Activated T-cell treated with anti-CD3 and anti-CD28 coated beads, Interleukin-2, amount 50 U/mL, for 72 hours (primary cell): ENCODE results near the gene GPR161. TPM values are rescaled to one million over a fixed set of nuclear protein-coding genes. Genes with fewer than 3 reads are reported as not detected.

Experiments
- ATAC-seq, 2 donors: fragments of 150-1000 bp; cut with Tn5 transposase; replicated peaks in 1 of 2; 2 replicates each; pipeline ENCODE4 v1.10.0; 2021; ENCODE audit warnings: moderate library complexity in 2 of 2, mild to moderate bottlenecking in 1 of 2
- DNase-seq, 2 donors: peaks; one replicate each; pipeline ENCODE4 v3.0.0; 2021 to 2022; ENCODE audit warnings: mixed read lengths in 1 of 2
- H3K27ac Mint-ChIP-seq: one replicate; pipeline ENCODE4 v1.8.0; 2022; ENCODE audit warnings: mild to moderate bottlenecking, moderate library complexity, mixed read lengths
- H3K27me3 Mint-ChIP-seq: one replicate; pipeline ENCODE4 v1.8.0; 2022; ENCODE audit warnings: low read depth, mixed read lengths
- H3K36me3 Mint-ChIP-seq, 2 donors: one replicate each; pipeline ENCODE4 v1.8.0; 2022; ENCODE audit warnings: mixed read lengths in 2 of 2, mild to moderate bottlenecking in 1 of 2; ENCODE audit not compliant: insufficient read depth in 2 of 2
- H3K4me1 Mint-ChIP-seq: one replicate; pipeline ENCODE4 v1.8.0; 2022; ENCODE audit warnings: low read depth, mixed read lengths
- H3K4me3 Mint-ChIP-seq, 2 donors: one replicate each; pipeline ENCODE4 v1.8.0; 2022; ENCODE audit warnings: mild to moderate bottlenecking in 2 of 2, mixed read lengths in 2 of 2, moderate library complexity in 2 of 2
- H3K9me3 Mint-ChIP-seq, 2 donors: one replicate each; pipeline ENCODE4 v1.8.0; 2022; ENCODE audit warnings: mixed read lengths in 2 of 2
- total RNA-seq, 2 donors: library from RNA; stranded (reverse); gene quantifications; one replicate each; pipeline ENCODE4 v1.2.3, GENCODE V29; 2022

GPR161 gene
- total RNA-seq, 2 donors from 2014 or later: 1.4 to 4.5 TPM

GRCh38 chr1:168086438-168086837 lies 50.3 kb downstream of the GPR161 start:
- peaks cover 14% of the 10 kb centered on the region for H3K4me1 Mint-ChIP-seq
- H3K27ac Mint-ChIP-seq: no peak overlapping the region
- H3K4me3 Mint-ChIP-seq: no peak overlapping the region
- H3K36me3 Mint-ChIP-seq: no peaks in the 10 kb centered on the region
- no peak for DNase-seq
- no peaks in the 10 kb centered on the region for H3K27me3 Mint-ChIP-seq
- no peak for ATAC-seq
- no peaks in the 10 kb centered on the region for H3K9me3 Mint-ChIP-seq

GRCh38 chr1:168085401-168085872 lies 51.3 kb downstream of the GPR161 start:
- Mint-ChIP-seq H3K27me3 (no peaks in the 10 kb centered on the region), H3K4me3 (no peak overlapping the region), H3K9me3 (no peaks in the 10 kb centered on the region), H3K36me3 (no peaks in the 10 kb centered on the region), H3K27ac (no peak overlapping the region), H3K4me1 (peaks cover 14% of the 10 kb centered on the region)
- DNase-seq (no peak), ATAC-seq (no peak)

- no peaks in the 10 kb centered on the region for H3K9me3 Mint-ChIP-seq
- ATAC-seq (peak; percentile 62 to 69), DNase-seq (peak; percentile 68 to 74)
- no peaks in the 10 kb centered on the region for H3K36me3 Mint-ChIP-seq
- no peaks in the 10 kb centered on the region for H3K27me3 Mint-ChIP-seq
- H3K4me1 Mint-ChIP-seq: peaks cover 14% of the 10 kb centered on the region
- H3K27ac Mint-ChIP-seq: no peak overlapping the region
- H3K4me3 Mint-ChIP-seq: no peak overlapping the region
Measured at GRCh38 chr1:168084396-168085231, 52.1 kb downstream of the GPR161 start.

- ATAC-seq (no peak), DNase-seq (no peak)
- no peaks in the 10 kb centered on the region for H3K36me3 Mint-ChIP-seq
- H3K9me3 Mint-ChIP-seq: no peaks in the 10 kb centered on the region
- no peak overlapping the region for H3K4me3 Mint-ChIP-seq
- H3K27ac Mint-ChIP-seq: no peak overlapping the region
- H3K4me1 Mint-ChIP-seq: peaks cover 14% of the 10 kb centered on the region
- no peaks in the 10 kb centered on the region for H3K27me3 Mint-ChIP-seq
Measured at GRCh38 chr1:168083456-168084325, 53.0 kb downstream of the GPR161 start.

- Mint-ChIP-seq H3K9me3 (no peaks in the 10 kb centered on the region), H3K4me1 (peaks cover 14% of the 10 kb centered on the region), H3K27ac (peak overlapping the region; percentile 38), H3K4me3 (no peak overlapping the region), H3K27me3 (no peaks in the 10 kb centered on the region), H3K36me3 (no peaks in the 10 kb centered on the region)
- peak; percentile 74 to 75 for DNase-seq
- ATAC-seq: peak; percentile 82
Measured at GRCh38 chr1:168082008-168082876, 54.5 kb downstream of the GPR161 start.

- peaks cover 0 to 2% of the 10 kb centered on the region in 2 donors for H3K36me3 Mint-ChIP-seq
- H3K27ac Mint-ChIP-seq: peak overlapping the region; percentile 38
- no peaks in the 10 kb centered on the region for H3K9me3 Mint-ChIP-seq
- no peaks in the 10 kb centered on the region for H3K27me3 Mint-ChIP-seq
- no peak overlapping the region for H3K4me3 Mint-ChIP-seq
- peaks cover 14% of the 10 kb centered on the region for H3K4me1 Mint-ChIP-seq
- peak in 1 of 2 donors; percentile 12 for ATAC-seq
- no peak for DNase-seq
Measured at GRCh38 chr1:168081373-168082007, 55.2 kb downstream of the GPR161 start.

- DNase-seq: no peak
- H3K36me3 Mint-ChIP-seq: peaks cover 0 to 2% of the 10 kb centered on the region in 2 donors
- H3K27me3 Mint-ChIP-seq: no peaks in the 10 kb centered on the region
- H3K9me3 Mint-ChIP-seq: no peaks in the 10 kb centered on the region
- no peak overlapping the region for H3K27ac Mint-ChIP-seq
- H3K4me1 Mint-ChIP-seq: peaks cover 11% of the 10 kb centered on the region
- no peak for ATAC-seq
- no peak overlapping the region for H3K4me3 Mint-ChIP-seq
Measured at GRCh38 chr1:168079761-168080160, 57.0 kb downstream of the GPR161 start.

- H3K36me3 Mint-ChIP-seq: peaks cover 4 to 20% of the 10 kb centered on the region in 2 donors
- no peak overlapping the region for H3K4me3 Mint-ChIP-seq
- DNase-seq (no peak), ATAC-seq (no peak)
- no peaks in the 10 kb centered on the region for H3K9me3 Mint-ChIP-seq
- H3K27me3 Mint-ChIP-seq: no peaks in the 10 kb centered on the region
- H3K4me1 Mint-ChIP-seq: no peaks in the 10 kb centered on the region
- no peak overlapping the region for H3K27ac Mint-ChIP-seq
Measured at GRCh38 chr1:168069384-168069783, 67.3 kb downstream of the GPR161 start.

GRCh38 chr1:168065506-168065905 lies 71.2 kb downstream of the GPR161 start:
- Mint-ChIP-seq H3K9me3 (no peaks in the 10 kb centered on the region), H3K4me1 (no peaks in the 10 kb centered on the region), H3K27me3 (no peaks in the 10 kb centered on the region), H3K4me3 (no peak overlapping the region), H3K27ac (no peak overlapping the region), H3K36me3 (peaks cover 0 to 4% of the 10 kb centered on the region in 2 donors)
- ATAC-seq: no peak
- no peak for DNase-seq

- no peak overlapping the region for H3K27ac Mint-ChIP-seq
- no peaks in the 10 kb centered on the region for H3K4me1 Mint-ChIP-seq
- no peak overlapping the region for H3K4me3 Mint-ChIP-seq
- no peaks in the 10 kb centered on the region for H3K9me3 Mint-ChIP-seq
- DNase-seq (no peak), ATAC-seq (no peak)
- H3K27me3 Mint-ChIP-seq: no peaks in the 10 kb centered on the region
- peaks cover 0 to 2% of the 10 kb centered on the region in 2 donors for H3K36me3 Mint-ChIP-seq
Measured at GRCh38 chr1:168064216-168064615, 72.5 kb downstream of the GPR161 start.

- peaks cover 0 to 3% of the 10 kb centered on the region in 2 donors for H3K36me3 Mint-ChIP-seq
- no peak overlapping the region for H3K4me3 Mint-ChIP-seq
- H3K27ac Mint-ChIP-seq: no peak overlapping the region
- H3K4me1 Mint-ChIP-seq: no peaks in the 10 kb centered on the region
- H3K27me3 Mint-ChIP-seq: no peaks in the 10 kb centered on the region
- DNase-seq (no peak), ATAC-seq (no peak)
- H3K9me3 Mint-ChIP-seq: no peaks in the 10 kb centered on the region
Measured at GRCh38 chr1:168057921-168058320, 78.8 kb downstream of the GPR161 start.

GRCh38 chr1:168057355-168057754 lies 79.4 kb downstream of the GPR161 start:
- no peaks in the 10 kb centered on the region for H3K27me3 Mint-ChIP-seq
- no peak overlapping the region for H3K4me3 Mint-ChIP-seq
- H3K36me3 Mint-ChIP-seq: peaks cover 0 to 3% of the 10 kb centered on the region in 2 donors
- no peaks in the 10 kb centered on the region for H3K4me1 Mint-ChIP-seq
- H3K27ac Mint-ChIP-seq: no peak overlapping the region
- DNase-seq: no peak
- no peaks in the 10 kb centered on the region for H3K9me3 Mint-ChIP-seq
- ATAC-seq: no peak
